ENCODE measurements around the gene SHLD2. TPM values are rescaled to one million over a fixed set of nuclear protein-coding genes. Genes with fewer than 3 reads are reported as not detected.
"Not testable (repeated sequence)": the region's sequence is repeated elsewhere in the genome, so short reads cannot be mapped to it uniquely, and the experiment has no call there.

The SHLD2 gene, protein sequence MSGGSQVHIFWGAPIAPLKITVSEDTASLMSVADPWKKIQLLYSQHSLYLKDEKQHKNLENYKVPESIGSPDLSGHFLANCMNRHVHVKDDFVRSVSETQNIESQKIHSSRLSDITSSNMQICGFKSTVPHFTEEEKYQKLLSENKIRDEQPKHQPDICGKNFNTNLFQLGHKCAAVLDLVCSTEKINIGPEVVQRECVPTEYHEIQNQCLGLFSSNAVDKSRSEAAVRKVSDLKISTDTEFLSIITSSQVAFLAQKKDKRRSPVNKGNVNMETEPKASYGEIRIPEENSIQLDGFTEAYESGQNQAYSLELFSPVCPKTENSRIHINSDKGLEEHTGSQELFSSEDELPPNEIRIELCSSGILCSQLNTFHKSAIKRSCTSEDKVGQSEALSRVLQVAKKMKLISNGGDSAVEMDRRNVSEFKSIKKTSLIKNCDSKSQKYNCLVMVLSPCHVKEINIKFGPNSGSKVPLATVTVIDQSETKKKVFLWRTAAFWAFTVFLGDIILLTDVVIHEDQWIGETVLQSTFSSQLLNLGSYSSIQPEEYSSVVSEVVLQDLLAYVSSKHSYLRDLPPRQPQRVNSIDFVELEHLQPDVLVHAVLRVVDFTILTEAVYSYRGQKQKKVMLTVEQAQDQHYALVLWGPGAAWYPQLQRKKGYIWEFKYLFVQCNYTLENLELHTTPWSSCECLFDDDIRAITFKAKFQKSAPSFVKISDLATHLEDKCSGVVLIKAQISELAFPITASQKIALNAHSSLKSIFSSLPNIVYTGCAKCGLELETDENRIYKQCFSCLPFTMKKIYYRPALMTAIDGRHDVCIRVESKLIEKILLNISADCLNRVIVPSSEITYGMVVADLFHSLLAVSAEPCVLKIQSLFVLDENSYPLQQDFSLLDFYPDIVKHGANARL
- 21.9 TPM for polyA plus RNA-seq (2012; ENCODE audit: insufficient read depth, insufficient read length)

DNA sequence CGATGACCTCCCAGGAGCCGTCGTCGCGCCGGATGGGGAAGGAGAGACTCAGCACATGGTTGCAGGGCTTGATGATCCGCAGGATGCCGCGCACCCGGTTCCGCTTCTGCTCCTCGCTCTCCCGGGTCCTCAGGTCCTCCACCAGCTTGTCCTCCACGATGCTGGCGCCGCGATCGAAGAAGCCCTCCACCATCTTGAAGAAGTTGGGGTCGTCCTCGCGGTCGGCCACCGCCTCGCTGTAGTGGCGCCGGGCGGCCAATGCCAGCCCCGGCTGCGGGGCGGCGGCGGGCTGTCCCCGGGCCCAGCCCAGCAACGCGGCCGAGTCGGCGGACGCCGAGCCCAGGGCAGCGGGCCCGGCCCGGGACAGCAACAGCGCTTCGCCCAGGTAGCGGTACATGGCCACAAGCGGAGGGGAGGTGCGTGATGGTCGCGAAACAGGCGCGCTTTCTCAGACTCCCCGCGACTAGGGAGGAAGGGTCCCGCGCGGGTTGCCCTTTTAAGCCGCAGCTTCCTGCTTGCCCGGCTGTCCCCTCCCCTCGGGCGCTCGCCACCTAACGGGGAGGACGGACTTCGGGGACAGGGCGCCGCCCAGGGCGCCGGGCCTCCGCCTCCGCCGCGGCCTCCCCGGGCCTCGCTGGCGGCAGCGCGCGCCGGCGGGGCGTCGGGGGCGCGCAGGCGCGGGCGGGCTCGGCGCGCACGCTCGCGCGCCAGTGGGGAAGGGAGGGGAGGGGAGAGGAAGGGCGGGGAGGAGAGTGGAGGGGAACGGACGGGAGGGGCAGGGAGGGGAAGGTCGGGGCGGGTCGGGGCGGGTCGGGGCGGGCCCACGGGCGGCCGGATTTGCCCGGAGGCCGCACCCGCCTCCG is at the start of gene SHLD2, which contains the start of gene GLUD1:
Gene SHLD2 (plus strand): TSS at position 834 of the 863 bp plus-strand sequence. CDS start 56,149 bp downstream, outside the sequence.
Gene GLUD1 (minus strand): TSS at position 471 of the 863 bp plus-strand sequence. CDS start 74 bp downstream, at position 397.
- DNase-seq (ENCODE audit: low read depth, low spot score), result peak; percentile 87
- peak within 1 kb of the TSS; percentile 90 for H3K4me3 ChIP-seq (ENCODE audit: low read length)

DNA sequence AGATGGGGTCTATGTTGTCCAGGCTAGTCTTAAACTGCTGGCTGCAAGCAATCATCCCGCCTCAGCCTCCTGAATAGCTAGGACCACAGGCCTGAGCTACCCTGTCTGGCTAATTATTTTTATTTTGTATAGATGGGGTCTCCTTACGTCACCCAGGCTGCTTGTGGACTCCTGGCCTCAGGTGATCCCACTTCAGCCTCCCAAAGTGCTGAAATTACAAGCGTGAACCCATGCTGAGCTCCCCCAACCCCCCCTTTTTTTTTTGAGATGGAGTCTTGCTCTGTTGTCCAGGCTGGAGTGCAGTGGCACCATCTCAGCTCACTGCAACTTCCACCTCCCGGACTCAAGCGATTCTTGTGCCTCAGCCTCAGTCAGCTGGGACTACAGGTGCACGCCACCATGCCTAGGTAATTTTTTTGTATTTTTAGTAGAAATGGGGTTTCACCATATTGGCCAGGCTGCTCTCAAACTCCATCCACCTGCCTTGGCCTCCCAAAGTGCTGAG is 49.5 kb upstream of the SHLD2 start:
- no peak overlapping the region for H3K4me3 ChIP-seq (ENCODE audit: low read length)
- no peak for DNase-seq (ENCODE audit: low read depth, low spot score)

DNA sequence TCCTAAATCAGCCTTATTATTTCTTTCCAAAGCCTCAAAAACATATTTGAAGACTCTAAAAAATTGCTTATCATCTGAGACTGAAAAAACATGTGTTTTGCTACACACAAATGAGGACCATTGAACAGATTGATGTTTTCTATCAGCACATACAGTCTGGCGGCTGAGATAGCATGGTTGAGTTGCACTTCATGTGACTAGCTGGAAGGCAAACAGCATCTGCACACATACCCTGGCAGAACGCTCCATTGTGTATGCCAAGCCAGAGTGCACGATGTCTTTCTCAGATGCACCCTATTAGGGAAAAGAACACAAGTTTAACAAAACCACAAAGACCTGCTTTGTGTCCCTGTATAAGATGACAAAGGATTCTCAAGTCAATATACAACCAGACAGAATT is 41.9 kb upstream of the SHLD2 start:
- no peak for DNase-seq (ENCODE audit: low read depth, low spot score)
- H3K4me3 ChIP-seq (ENCODE audit: low read length), result no peak overlapping the region

DNA sequence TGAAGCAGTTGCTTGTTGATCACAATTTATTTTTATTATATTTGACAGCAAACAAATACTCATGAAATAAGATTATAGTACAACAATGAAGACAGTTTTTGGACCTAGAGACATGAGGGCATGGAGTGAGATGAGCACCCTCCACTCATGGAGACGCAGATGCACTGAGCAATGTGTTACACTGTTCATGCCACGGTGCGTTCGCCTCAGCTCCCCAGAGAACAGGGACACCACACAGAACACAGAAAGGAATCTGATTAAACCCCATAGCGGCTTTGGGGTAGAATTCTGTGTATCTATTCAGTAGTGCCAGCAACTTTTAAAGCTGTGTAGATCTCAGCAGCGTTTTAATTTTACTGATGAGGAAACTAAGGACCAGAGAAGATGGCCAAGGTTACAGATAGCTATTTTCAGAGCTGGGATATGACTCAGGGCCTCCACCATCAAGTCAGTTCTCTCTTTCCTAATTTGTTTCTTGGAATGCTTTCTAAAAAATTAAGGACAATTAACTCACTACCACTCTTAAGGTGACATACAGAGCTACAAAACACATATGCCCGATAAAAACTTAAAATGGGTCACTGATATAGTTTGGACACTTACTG is 41.3 kb upstream of the SHLD2 start:
- DNase-seq (ENCODE audit: low read depth, low spot score), result no peak

DNA sequence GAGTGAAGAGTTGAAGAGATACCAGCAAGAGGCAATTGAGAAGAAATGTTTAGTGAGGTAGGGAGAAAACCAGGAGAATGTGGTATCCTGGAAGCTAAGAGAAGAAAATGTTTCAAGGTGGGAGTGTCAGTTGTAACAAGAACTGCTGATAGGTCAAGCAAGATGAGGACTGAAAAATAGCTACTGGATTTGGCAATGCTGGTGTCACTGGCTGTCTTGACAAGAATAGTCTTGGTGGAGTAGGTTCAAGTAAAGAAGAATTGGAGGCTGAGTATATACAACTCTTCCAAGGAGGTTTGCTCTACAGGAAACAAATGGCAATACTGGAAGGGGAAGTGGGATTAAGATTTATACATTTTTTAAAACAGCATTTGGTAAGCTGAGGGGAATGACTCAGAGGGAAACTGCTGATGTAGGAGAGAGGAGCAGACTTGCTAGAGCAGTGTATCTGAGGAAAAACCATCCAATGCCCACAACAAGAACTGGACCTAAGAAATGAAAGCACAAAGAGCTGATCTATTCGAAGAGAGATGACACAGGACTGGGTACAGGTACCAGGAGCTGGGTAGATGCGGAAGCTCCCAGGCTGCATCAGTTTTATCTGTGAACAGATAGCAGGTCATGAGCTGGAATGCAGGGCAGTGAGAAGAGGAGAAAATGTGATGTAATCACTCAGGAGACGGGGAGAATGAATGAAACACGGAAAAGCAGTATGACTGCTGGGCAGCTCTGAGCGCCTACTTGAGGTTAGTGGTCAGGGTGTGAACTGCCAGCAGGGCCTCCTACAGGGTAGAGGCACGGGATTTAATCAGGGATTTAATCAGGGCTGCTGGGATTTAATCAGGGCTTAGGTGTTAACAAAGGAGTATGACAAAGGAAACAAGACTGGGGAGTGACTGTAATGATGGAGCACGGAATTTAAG is 40.4 kb upstream of the SHLD2 start:
- H3K4me3 ChIP-seq (ENCODE audit: low read length), result no peak overlapping the region
- DNase-seq (ENCODE audit: low read depth, low spot score), result no peak

More for the DNA sequence above, 41.3 kb upstream of the SHLD2 start:
- no peak overlapping the region for H3K4me3 ChIP-seq (ENCODE audit: low read length)

DNA sequence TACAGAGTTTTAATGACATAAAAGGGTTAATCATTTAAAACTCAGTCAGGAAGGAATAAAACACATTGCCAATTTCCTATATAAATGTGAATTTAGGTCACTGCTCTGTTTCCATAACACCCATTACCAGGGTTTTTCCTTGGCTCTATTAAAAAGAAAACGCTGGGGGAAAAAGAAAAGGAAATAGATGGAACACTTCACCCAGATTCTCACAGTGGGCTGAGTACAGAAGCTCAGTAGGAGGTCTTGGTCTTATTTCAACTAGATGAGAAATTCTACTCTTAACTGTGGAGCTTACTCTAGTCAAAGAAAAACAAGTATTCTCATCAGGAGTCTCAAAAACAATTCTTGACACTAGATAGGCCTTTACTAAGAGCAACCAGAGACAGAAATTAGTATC is 36.8 kb upstream of the SHLD2 start:
- no peak overlapping the region for H3K4me3 ChIP-seq (ENCODE audit: low read length)
- no peak for DNase-seq (ENCODE audit: low read depth, low spot score)

DNA sequence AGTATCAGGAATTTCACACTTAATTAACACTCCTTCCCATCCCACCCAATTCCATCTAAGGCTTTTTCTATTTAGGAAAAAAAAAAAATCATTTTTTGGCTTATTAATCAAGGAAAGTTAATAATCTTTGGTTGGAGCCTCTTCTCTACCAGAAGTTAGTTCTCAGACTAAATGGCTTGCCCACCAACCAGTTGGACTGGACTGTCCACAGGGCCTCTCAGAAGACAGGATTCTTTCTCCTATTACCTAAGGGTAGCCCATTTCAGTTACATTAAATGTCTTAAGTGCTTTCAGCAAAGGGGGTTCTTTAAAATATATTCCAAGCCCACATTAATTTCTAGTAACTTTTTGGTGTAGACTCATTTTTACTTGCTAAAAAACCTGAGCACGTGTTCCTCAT is 35.6 kb upstream of the SHLD2 start:
- H3K4me3 ChIP-seq (ENCODE audit: low read length), result no peak overlapping the region
- no peak for DNase-seq (ENCODE audit: low read depth, low spot score)

DNA sequence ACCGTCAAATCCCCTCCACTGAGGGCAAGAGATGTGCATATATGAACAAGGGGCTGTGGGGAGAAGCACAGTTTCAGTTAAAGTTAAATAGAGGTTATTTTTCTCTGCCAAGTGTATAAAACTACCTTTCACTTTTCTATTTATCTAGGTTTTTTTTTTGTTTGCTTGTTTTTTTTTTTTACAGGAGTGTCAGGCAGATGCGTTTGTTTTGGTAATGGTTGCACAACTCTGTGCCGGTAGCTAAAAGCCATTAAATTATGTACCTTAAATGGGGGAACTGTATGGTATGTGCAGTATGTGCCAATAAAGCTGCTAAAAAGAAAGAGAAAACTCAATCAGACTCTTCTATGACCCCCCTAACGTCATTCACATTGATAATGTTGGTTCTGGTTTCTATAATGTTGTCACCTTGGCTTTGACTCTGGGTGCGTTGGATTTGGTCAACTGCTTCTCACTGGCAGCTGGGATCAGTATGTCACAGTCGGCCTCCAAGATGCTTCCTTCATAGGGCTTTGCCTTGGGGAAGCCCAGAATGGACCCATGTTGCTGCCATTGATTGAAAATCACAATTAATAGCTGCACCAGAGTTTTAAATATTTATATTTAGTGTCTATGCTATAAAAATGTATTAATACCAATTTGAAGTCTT is 34.6 kb upstream of the SHLD2 start:
- no peak for DNase-seq (ENCODE audit: low read depth, low spot score)
- H3K4me3 ChIP-seq (ENCODE audit: low read length), result no peak overlapping the region

DNA sequence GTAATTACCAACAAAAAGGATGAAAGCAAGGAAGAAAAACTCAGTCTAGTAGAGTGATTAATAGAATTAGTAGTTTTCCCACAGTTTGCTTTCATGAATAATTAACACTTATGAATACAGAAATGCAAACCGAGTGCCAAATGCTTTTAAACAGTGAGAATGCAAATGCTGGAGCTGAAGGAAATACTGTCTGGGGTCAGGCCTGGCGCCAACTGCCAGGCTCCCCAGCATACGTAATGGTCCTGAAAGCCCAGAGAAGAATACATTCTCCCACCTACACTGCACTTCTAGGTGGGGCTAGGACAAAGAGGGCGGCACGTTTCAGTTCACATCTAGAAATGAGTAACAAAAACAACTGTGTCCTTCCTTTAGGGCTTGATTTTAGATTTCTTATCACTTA is 30.4 kb upstream of the SHLD2 start:
- H3K4me3 ChIP-seq (ENCODE audit: low read length), result no peak overlapping the region
- DNase-seq (ENCODE audit: low read depth, low spot score), result no peak

DNA sequence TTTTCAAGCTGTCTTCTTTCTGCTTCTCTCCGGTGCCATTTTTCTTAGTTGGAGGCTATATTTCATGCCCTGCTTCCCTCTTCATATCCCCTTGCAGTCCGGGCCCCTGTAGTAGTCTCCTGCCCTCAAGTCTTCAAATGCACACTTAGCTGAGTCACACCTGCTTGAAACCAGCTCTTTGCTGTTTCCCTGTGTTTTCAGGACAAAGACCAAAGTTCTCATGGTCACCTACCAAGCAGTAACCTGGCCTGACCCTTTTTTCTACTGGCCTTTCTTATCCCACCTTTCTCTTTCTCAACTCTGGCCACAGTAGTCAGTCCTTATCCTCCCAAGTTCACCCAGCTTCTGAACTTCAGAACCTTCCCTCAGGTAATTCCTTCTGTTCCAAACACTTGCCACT is 28.8 kb upstream of the SHLD2 start:
- no peak for DNase-seq (ENCODE audit: low read depth, low spot score)

DNA sequence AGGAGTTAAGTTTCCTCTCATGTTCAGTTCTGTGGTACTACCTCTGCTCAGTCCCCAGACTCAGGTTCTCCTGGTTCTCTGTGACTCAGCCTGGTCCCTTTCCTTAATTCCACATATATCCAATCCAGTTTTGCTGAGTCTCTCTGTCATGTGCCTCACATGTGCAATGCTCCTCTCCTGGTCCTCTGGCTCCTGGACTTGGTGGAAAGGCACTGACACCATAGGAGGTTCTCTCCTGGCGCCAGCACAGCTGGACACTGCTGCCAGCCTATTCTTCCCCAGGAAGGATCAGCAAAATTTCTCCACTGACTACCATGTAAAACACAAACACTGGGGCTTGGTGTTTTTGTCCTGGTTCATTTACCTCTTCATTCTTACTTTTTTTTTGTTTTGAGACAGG is 28.1 kb upstream of the SHLD2 start:
- H3K4me3 ChIP-seq (ENCODE audit: low read length), result no peak overlapping the region
- no peak for DNase-seq (ENCODE audit: low read depth, low spot score)

More for the DNA sequence above, 28.8 kb upstream of the SHLD2 start:
- no peak overlapping the region for H3K4me3 ChIP-seq (ENCODE audit: low read length)

DNA sequence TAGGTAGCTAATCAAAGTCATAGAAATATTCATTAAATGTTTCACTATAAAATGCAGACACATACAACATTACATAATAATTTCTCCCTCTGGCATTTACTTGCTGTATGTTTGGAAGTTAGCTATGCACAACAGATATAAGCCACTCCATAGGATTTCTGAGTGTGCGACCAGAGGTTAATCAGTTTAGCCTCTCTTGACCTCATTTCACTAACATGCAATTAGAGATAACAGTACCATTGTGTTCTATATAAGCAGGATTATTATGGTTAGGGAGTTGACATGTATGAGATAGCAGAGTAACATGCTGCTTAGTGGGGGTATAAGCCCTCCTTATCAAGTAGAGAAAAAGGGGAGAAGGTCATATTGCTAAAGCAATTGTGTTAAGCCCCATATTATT is 26.7 kb upstream of the SHLD2 start:
- no peak for DNase-seq (ENCODE audit: low read depth, low spot score)
- no peak overlapping the region for H3K4me3 ChIP-seq (ENCODE audit: low read length)

DNA sequence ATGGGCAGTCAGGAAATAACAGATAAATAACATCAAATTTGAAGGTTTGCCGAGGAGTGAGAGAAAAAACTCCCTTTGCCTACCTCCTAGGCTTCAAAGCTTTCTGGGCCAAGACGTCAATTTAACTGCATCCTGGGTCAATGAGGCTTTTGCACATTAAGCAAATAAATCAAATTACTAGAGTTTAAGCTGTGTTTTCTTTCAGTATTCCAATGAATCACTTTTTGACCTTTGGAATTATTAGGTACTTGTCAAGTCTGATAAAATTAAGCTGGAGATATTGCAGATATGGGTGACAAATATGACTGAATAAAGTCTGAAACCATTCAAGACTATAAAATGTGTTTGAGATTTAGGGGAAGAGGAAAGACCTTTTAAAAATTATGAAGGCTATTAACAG is 22.6 kb upstream of the SHLD2 start:
- no peak overlapping the region for H3K4me3 ChIP-seq (ENCODE audit: low read length)
- DNase-seq (ENCODE audit: low read depth, low spot score), result no peak

DNA sequence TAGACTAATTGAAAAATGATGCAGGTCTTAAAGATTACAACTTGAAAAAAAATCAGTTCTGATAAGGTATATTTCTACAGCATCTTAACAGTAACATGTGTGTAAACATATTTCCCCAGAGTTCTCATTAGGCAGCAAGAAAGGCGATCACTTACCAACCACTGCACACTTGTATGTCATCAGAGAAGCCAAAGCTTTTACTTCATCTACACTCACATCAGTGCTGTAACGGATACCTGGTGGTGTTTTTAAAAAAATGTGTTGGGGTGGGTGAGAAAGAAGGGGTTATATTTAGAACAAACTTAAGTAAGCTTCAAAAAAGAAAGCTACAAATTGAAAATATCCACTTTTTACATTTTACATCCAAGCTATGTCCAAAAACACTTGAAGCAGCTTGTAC is 18.6 kb upstream of the SHLD2 start:
- not testable (repeated sequence) for DNase-seq (ENCODE audit: low read depth, low spot score); H3K4me3 ChIP-seq (ENCODE audit: low read length)

DNA sequence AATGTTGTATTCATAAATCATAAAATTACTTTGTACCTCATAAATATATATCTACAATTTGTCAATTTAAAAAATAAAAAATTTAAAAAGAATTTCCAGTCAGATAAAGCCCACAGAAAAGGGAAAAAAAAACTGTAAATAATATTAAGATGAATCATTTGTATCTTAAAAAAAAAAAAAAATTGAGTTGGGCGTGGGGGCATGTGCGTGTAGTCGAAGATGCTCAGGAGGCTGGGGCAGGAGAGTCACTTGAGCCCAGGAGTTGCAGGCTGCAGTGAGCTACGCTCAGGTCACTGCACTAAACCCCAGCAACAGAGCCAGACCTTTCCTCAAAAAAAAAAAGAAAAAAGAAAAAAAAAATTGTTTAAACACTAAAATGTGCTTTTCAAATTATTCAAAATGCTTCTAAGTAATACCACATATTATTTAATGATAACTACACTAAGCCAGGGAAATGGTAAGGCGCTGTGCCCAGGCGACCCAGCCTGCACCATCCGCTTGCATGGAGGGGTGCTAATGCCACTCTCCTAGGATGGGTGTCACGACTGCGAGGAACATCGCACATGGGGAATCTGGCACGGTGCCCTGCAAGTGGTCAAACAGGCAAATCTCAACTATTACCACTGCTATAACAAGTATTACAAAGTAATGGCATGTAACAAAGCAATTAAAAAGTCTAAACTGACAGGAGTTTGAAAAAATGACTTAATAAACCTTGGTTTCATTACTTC is 15.7 kb upstream of the SHLD2 start:
- DNase-seq (ENCODE audit: low read depth, low spot score), result no peak
- no peak overlapping the region for H3K4me3 ChIP-seq (ENCODE audit: low read length)

DNA sequence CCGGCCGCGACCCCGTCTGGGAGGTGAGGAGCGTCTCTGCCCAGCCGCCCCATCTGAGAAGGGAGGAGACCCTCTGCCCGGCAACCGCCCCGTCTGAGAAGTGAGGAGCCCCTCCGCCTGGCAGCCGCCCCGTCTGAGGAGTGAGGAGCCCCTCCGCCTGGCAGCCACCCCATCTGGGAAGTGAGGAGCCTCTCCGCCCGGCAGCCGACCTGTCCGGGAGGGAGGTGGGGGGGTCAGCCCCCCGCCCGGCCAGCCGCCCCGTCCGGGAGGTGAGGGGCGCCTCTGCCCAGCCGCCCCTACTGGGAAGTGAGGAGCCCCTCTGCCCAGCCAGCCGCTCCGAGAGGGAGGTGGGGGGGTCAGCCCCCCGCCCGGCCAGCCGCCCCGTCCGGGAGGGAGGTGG is 14.4 kb upstream of the SHLD2 start:
- not testable (repeated sequence) for H3K4me3 ChIP-seq (ENCODE audit: low read length); DNase-seq (ENCODE audit: low read depth, low spot score)

Measured in Jurkat, Clone E6-1 (cell line).